DMS153 (cell line): Measurements from ENCODE around the gene KRT81.
"Not testable (repeated sequence)": the region's sequence is repeated elsewhere in the genome, so short reads cannot be mapped to it uniquely, and the experiment has no call there.

Experiments
- DNase-seq: peaks from one replicate; lab custom pipeline; 2025; lab: John Stamatoyannopoulos, UW

Gene KRT81

GRCh38 chr12:52274521-52275120 is 16.7 kb downstream of the KRT81 start, which contains the start of gene KRT86:
TSS of gene KRT86 (plus strand) at chr12:52274645. CDS start at chr12:52301917, 27,272 bp downstream.
- no peak for DNase-seq

- DNase-seq = no peak
Observed at GRCh38 chr12:52271158-52271557, 20.2 kb downstream of the KRT81 start.

- DNase-seq = no peak
Observed at GRCh38 chr12:52270541-52271070, 20.7 kb downstream of the KRT81 start.

- no peak for DNase-seq
Observed at GRCh38 chr12:52268212-52268611, 23.1 kb downstream of the KRT81 start.

- DNase-seq = no peak
Observed at GRCh38 chr12:52267699-52268098, 23.6 kb downstream of the KRT81 start.

GRCh38 chr12:52267266-52267665 is 24.1 kb downstream of the KRT81 start:
- DNase-seq = no peak

GRCh38 chr12:52266514-52266913 is 24.8 kb downstream of the KRT81 start:
- peak; percentile 77 for DNase-seq

- no peak for DNase-seq
Observed at GRCh38 chr12:52264435-52264825, 26.9 kb downstream of the KRT81 start.

- DNase-seq = no peak
Observed at GRCh38 chr12:52263761-52264434, 27.4 kb downstream of the KRT81 start.

GRCh38 chr12:52262286-52262685 is 29.0 kb downstream of the KRT81 start:
- no peak for DNase-seq

GRCh38 chr12:52261208-52261484 is 30.2 kb downstream of the KRT81 start:
- DNase-seq = no peak

GRCh38 chr12:52260361-52261207 is 30.8 kb downstream of the KRT81 start:
- DNase-seq = no peak

- DNase-seq = no peak
Observed at GRCh38 chr12:52259657-52260243, 31.6 kb downstream of the KRT81 start.

GRCh38 chr12:52258335-52258901 is 32.9 kb downstream of the KRT81 start:
- DNase-seq = no peak

GRCh38 chr12:52257922-52258321 is 33.4 kb downstream of the KRT81 start:
- DNase-seq = not testable (repeated sequence)

- DNase-seq = no peak
Observed at GRCh38 chr12:52257074-52257551, 34.2 kb downstream of the KRT81 start.

- DNase-seq = no peak
Observed at GRCh38 chr12:52256584-52256935, 34.8 kb downstream of the KRT81 start.

- no peak for DNase-seq
Observed at GRCh38 chr12:52255926-52256583, 35.3 kb downstream of the KRT81 start.

GRCh38 chr12:52254965-52255751 is 36.2 kb downstream of the KRT81 start:
- DNase-seq = no peak

GRCh38 chr12:52254180-52254964 is 37.0 kb downstream of the KRT81 start:
- DNase-seq = no peak
